Fibroblast of skin of back (primary cell): ENCODE data around the gene ENDOU.

Source experiments
- DNase-seq: peaks from one replicate; pipeline ENCODE4 v3.0.0-alpha.2; 2013

The ENDOU gene

DNA sequence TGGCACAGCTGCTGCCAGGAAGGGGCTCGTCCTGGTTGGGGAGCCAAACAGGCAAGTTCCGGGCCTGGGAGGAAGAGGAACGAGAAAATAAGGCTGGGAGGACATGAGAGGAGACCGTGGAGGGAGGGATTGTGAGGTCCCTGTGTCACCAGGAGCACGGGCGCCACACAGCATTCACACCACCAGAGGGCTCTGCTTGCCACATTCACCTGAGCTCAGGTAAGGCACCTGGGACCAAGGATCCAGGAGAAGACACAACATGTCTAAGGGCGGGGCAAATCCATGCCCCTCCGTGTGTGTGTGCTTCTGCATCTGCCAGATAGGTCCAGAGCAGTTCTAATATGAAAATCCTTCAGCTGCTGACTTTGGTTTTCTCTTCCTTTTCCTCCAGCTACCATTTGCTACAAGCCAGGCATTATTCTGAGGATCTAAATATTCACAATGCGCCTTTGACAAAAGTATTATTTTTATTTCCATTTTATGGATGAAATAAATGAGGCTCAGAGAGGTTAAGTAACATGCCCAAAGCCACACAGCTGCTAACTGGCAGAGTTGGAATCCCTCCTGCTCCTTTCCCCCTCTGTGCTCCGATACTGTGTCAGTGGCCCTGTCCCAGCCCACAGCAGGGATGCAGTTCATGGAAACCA is 18.8 kb upstream of the ENDOU start:
- DNase-seq: no peak

DNA sequence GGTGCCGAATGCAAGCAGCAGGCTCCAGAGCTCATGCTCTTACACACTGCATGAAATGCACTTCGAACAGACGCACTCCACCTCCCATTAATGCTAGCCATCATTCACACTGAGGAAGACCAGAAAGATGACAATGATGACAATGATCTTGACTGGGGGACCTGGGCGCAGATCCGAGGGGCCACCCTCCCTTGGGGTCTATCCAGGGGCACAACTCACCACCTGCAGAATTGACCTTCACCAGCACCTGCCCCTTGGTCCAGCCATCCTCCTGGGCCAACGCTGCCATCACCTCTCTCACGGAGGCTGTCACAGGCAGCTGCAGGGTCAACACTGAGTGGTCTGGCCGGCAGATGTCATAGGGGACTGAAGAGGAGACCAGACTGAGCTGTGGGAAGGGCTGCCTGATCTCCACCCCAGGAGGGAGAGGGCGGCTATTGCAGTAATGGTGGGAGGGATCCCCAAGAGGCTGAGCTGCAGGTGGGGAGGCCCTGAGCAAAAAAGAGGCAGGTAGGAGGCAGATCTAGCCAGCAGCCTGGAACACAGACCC is 18.1 kb upstream of the ENDOU start:
- no peak for DNase-seq

DNA sequence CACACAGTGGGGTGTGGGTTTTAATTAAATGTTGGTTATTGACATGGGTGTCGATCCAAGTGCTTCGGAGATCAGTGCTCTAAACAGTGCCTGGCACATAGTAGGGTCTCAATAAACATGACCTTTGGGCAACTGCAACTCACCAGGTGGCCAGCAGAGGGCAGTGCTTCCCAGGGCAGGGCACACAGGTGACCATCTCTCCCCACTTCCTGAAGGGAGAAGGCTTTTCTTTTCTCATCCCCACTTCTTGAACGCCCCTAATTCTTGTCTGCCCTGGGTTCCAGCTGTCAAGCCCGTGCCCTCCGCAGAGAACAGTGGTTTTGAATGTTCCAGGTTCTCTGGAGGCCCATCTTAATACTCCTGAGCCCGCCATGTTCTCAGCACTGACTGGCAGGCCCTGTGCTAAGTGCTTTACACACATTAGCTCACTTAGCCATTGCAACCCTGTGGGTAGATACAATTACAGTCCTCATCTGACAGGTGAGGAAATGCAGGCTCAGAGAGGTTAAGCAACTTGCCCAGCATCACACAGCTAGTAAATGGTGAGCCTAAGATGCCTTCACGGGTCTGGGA is 17.0 kb upstream of the ENDOU start:
- no peak for DNase-seq

DNA sequence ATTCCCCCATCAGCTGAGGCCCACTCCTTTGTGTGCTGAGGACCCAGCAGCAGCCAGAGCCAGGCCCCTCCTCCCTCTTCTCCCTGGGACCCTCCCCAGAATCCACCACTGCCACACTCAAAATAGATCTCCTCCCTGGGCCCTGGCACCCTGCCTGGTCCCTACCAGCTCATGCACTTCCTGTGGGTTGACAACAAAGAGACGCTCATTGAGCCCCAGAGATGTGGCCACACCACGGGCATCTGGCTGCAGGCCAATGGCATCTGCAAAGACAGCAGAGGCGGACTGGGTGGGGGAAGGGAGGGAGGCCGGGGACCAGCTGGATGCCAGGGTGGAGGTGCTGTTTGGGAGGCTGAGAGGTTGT is 16.0 kb upstream of the ENDOU start:
- peak; percentile 72 for DNase-seq

DNA sequence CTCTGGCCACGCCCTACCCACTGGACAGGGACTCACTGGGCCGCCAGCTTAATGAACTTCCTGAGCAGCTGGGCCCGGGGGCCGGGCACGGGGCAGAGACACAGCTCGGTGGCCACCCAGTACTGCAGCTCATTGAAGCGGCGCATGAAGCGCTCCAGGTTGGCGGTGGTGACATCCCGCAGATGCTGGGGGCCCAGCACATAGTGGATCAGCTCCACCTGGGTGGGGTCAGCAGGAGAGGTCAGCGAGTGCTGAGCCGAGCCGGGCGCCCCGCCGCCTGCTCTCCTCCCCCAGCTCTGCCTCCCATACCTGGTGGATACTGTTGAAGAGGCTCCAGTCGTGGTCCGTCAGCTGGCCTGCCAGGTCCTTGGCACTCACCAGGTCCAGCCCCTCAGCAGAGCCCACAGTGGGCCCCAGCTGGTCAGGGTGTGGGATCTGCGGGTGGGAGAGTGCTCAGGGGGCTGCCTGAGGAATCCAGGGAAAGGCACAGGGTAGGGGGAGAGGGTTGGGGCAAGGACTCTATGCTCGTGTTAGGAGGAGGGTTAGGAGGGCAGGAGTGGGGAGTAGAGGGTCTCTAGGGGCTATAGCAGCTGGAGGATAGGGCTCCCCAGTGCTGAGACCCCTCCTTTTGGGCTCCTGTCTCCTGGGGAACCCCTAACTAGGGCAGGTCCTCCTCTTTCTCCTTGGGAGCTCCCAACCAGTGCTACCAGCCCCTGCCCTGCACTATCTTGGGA is 15.5 kb upstream of the ENDOU start:
- DNase-seq: no peak

DNA sequence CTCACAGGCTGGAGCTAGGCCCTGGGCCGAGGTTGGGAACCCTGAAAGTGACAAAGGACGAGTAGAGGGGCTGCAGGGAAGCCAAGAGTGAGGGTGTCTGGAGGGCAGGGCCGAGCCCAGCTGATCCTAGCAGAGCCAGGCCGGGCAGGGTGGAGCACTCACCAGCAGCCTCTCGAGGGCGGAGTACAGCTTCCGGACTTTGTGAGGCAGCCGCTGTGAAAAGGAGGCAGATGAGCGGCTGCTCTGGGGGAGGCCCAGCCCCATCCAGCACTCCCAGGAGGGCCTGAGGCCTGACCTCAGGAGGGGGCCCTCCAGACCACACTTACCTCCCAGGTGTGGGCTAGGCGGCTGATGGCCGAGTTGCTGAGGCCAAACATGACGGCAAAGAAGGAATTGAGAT is 14.7 kb upstream of the ENDOU start:
- peak; percentile 41 for DNase-seq

DNA sequence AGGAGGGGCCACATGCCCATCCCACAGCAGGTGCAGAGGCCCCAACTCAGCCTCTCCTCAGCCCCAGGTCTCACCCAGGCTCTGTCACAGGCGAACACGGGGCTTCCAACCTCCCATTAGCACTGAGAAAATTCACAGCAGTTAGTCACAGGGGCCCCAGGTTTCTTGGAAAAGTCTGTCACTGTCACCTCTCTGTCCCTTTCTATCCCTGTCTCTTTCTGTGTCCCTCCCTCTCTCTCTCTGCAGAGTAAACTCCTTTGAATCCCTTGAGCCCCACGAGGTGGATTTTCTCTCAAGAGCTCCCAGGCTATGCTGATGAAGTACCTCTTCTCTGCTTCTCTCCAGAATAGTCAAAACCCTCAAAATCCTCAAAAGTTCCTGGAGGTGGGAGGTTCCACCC is 14.0 kb upstream of the ENDOU start:
- DNase-seq: no peak

DNA sequence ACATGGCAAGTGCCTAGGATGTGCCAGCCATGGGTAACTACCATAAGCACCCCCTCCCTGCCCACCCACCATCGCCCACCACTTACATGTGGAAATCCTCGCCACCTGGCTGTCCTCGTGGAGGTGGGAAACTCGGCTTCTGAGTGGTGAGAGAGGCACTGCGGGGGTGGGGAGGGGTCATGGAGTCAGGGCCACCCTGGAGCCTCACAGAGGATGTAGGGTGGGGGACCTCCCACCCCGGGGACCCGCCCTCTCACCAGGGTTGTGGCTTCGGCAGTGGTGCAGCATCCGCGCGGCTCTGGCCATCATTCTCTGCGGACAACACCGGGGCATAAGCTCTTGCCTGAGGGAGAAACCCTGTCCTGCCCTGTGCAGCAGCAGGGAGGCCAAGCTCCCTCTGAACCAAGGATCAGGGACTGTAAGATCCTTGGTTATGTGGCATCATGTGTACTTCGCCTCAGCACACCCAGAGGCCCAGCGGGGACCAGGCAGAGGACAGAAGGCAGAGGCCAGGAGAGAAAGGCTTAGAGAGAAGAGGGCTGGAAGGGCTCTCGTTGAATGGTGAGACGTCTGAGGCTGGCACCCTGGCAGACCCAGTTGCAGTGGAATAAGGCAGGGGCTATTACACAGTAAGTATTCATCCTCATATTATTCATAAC is 12.8 kb upstream of the ENDOU start:
- DNase-seq: no peak

DNA sequence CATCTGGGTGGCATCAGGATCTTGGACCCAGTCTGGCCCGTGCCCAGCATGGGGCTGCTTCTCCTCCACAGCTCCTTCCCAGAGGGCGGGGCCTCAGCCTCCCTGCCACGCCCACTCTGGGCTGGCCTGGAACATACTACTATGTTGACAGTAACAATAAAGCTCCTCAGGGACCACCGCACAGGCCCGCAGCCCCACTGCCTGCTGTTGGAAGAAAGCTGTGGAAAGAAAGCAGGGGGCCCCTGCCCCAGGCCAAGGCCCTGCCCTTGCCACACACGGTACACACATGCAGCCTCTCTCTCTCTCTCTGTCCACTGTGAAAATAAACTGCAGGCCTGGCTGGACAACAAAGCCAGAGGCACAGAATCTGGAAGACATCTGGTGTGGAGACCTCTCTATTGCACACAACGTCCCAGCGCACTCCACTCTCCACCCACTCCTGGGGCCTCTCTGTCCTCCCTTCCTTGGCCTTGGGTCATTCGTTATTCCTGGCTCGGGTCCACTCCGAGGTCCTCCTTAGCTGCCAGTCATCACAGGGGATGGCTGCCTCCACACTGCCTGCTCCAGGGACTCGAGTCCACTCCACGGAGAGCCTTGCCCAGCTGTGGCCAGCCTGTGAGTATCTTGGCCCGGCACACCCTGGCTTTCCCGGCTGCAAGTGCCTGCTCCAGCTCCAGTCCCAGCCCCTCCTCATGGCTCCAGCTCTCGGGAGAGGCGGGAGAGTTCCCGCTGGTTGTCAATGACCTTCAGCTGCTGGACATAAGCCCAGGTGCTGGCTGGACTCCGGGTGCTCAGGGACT is 11.8 kb upstream of the ENDOU start:
- DNase-seq: peak; percentile 79

DNA sequence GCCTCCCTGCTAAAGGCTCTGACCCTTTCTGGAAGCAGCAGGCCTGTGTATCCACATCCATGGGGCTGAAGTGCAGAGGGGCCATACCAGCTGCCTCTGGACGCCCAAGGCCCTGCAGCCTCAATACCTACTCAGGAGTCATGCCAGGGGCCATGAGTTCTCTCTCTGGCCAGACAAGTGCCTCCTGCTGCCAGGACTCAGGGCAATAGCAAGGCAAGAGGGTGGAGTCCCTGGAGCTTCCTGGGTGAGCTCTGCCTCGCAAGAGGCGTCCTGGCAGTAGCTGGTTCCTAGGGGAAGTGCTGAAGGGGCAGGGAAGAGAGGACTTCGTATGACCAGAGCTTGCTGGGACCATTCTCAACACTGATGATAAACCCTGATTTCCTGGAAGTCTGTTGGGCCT is 10.9 kb upstream of the ENDOU start:
- no peak for DNase-seq

DNA sequence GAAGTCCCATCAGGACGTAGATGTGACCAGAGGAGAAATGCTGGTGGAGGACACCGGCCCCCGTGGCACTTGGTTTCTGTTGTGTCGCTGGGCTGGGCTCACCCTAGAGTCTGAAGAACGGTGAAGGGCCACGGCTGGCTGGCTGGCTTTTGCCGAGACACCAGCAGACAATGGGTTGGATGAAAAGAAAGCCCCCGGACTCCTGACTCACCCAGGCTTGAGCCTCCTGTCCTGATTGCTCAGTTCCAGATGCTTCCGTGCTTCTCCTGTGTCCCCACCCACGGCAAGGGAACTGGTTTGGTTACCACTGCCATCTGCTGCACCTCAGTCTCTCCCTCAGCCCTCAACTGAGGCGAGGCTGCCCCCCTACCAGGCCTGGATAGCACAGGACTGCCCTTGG is 10.4 kb upstream of the ENDOU start:
- DNase-seq: no peak

DNA sequence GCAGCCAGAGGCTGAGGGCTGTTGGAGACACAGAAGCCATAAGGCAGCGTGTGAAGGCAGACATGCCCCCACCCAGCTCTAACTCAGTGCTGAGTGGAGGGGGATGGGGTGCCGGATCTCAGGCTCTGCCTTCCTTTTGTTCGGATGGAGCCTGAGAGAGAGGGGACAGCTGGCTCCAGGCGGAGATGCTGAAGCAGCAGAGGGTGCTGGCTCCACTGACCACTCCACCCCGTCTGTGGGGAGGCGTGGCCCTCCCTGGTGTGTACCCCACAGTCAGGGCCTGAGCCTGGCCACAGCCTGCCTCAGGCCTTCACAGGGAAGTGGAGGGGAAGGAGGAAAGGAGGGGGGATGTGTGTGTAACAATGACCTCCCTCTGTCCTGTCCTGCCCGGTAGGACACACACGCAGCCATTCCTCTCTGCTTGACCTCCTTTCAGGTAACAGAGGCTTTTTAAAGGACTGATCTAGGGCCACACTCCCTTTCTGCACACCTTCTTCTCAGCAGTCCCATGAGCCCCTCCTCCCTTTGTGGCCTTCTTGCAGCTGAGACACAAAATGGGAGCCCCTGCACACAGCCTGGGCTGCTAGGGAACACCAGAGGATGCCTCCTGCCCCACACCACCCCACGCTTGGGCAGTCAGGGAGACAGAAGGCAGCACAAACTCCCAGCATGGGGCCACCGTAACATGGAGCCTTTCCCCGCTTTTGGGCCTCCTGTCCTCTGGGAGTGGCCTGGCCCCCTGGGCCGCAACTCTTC is 9.6 kb upstream of the ENDOU start:
- DNase-seq: no peak

DNA sequence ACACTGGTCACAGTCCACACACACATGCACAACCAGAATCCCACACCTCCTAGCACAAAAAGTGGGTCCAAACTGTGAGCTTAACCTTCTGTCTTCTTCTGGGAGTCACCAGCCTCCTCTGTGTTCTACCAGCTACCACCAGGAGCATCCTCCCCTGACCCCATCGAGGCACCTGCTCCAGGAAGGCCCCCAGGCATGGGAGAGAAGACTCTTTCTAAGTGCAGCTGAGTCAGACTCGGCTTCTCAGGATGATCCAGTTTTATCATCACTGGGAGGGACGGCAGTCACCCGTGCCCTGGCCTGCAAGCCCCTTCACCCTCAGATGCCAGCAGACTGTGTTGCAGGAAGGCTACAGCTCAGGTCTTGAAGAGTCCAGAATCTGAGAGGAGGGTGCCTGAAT is 7.9 kb upstream of the ENDOU start:
- no peak for DNase-seq

DNA sequence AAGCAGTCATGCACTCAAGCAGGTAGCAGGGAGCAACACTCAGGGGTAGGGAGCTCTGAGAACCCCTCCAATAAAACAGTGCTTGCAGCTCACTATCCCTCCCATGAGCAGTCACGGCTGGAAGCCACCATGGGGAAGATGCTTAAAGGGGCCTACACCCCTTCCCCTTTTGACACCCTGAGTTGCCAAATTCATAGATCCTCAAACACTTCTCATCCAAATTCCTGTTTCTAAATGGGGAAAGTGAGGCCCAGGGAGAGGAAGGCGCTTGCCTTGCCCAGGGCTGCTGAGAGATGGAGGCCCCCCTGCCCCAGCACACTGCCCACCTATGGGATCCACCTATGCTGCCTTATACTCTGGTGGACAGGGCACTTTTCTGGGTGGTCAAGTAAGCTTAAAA is 7.2 kb upstream of the ENDOU start:
- no peak for DNase-seq

DNA sequence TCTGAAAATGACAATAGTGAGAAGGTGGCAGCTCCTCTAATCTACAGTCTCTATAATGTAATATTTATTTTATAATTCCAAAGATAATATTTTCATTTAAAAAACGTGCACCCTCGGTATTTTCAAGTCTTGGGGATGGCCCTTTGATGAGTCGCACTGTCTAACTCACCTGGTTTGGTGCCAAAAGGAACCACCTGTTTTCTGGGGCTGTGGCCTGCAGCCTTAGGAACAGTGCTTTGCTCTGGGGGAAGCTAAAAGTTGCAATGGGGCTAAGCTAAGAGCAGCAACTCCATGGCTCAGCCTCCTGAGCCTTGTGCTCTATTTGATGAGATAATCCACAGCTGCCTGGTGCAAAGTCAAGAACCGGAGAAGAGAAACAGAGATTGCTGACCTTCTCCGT is 6.4 kb upstream of the ENDOU start:
- DNase-seq: no peak

DNA sequence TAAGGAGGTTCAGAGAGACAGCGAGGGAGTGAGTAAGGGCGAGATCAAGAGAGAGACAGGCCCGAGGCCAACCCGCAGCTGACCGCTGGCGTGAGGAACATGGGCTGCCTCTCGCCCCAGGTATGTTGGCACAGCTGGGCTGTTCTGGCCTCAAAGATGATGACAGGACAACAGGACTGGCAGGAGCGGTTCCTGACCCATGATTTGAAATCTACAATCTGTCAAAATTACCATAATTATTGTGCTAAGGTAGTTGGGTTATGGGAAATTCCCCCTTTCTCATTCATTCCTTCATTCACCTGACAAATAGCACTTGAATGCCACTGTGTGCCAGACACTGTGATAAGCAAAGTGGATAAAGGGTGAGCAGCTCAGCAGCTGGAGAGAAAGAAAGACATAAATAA is 5.1 kb upstream of the ENDOU start:
- DNase-seq: no peak

DNA sequence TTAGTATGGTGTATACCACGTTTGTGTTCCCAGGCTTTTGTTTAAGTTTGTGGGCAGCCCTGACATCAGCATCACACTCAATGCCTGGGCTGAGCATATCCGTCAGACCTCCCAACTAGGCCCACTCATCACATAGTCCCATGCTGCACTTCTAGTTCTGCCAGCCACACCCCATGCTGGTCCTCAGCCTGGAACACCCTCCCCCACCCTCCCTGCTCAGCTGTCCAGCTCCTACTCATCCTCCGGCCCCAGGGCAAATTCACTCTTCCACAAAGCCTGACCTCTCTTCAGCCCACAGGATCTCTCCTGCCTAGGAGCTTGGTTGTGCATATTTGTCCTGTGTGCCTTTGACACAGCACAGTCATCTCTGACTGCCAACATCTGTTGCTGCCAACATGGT is 3.9 kb upstream of the ENDOU start:
- DNase-seq: peak; percentile 29

DNA sequence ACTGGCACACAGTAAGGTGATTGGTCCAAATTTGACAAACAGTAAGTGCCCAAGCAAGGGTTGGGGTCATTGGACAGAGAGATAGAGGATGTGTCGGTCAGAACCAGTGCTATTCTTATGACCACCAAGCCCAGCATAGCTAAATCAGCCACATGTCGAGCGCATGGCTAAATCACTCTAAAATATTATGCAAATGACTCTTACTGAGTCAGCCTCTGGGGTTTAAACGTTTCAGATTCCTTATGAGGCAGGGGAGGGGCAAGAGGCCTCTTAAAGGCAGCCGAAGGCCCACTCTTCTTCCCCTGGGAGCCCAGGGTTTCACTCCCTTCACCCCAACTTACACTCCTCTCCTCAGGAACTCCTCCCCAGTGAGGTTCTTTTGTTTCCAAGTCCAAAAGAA is 603 bp upstream of the ENDOU start:
- peak; percentile 89 for DNase-seq

DNA sequence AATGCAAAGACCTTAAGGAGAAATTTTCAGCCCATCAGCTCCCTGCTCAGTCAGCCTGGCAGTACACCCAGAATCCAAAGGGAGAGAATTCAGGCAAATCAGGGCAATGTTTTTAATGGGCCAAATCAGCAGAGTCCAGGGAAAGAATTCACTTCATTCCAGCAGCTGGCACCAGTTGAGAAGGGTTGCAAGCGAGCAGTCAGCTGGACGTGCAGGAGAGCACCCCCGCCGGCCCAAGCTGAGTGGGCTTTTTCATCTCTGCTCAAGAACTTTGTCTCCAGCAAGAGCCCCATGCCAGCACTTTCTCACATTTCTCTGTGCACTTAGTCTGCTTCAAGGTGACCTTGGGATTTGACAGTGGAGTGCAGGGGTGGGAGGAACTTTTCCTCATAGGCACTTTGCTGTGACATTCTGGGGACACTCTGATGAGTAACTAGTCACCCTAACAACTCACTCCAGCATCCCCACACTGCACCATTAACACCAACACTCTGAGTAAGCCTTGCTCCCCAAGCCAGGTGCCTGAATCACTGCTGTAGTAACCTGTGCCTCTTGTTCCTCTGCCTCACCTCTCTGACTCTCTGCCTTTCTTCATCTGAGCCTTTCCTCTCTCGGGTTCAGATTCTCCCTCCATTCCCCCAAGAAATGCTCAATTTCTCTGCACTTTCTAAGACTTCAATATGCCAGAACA is 2.2 kb downstream of the ENDOU start:
- DNase-seq: no peak

DNA sequence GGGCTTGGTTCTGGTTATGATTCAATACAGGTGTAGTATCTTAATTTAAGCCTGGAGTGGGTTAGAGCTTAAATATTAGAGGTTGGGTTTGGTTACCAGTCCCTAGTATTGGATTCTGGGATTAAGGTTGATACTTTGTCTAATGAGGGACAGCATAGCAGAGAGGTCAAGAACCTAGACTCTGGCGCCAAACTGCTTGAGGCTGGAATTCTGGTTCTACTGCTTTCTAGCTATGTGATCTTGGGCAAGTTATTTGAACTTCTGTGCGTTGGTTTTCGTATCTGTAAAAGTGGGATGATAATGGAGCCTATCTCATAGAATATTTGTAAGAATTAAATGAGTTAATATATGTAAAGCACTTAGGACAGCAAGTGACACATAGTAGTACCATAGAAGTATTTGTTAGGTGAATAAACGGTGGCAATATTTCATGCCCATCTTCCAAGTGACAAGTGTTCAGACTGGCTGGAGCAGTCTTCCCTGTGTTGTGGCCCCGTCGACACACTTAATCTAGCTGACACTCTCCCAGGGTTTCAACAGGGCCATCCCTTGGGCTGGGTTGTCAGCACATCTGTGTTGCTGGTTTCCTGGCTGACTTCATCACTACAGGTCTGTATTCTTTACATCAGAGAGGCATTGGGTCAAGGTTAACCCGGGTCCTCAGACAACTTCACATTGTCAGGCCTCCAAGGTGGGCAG is 3.0 kb downstream of the ENDOU start:
- DNase-seq: no peak
